Prostate gland (tissue), 2 donors: Measurements from ENCODE around the gene MAGEB17. TPM values are rescaled to one million over a fixed set of nuclear protein-coding genes. Genes with fewer than 3 reads are reported as not detected.

ENCODE experiments used
- DNase-seq: peaks from one replicate; pipeline ENCODE4 v3.0.0-alpha.2; 2019; ENCODE audit warnings: low spot score
- H3K27ac ChIP-seq, 2 donors: fragments of 200-600 bp; sonication (generic); 2 replicates each; pipeline ENCODE4 v1.5.1; 2017 to 2019
- H3K27me3 ChIP-seq: fragments of 200-600 bp; sonication (generic); replicated peaks from 2 replicates; pipeline ENCODE4 v1.5.1; 2019; ENCODE audit not compliant: insufficient read depth
- H3K36me3 ChIP-seq, 2 donors: fragments of 200-600 bp; sonication (generic); 1 replicate in 1 of 2; 2 replicates in 1 of 2; pipeline versions ENCODE4 v1.5.1 to v1.8.1; 2017 to 2019
- H3K4me1 ChIP-seq: fragments of 200-600 bp; sonication (generic); replicated peaks from 2 replicates; pipeline ENCODE4 v1.5.1; 2019
- H3K4me3 ChIP-seq, 2 donors: fragments of 200-600 bp; sonication (generic); 2 replicates each; pipeline ENCODE4 v1.5.1; 2017 to 2019
- H3K9me3 ChIP-seq: fragments of 200-600 bp; sonication (generic); 2 replicates; pipeline ENCODE4 v1.5.1; 2017
- POLR2A ChIP-seq: fragments of 450-650 bp; IDR thresholded peaks from one replicate; pipeline ENCODE4 v1.6.1; 2016; ENCODE audit warnings: antibody characterized with exemption, mild to moderate bottlenecking
- POLR2AphosphoS5 ChIP-seq: sonication (generic); formaldehyde crosslinking; IDR thresholded peaks from one replicate; pipeline ENCODE4 v1.6.1; 2017; ENCODE audit warnings: antibody characterized with exemption
- WGBS: methylation state at CpG from one replicate; pipeline ENCODE4 v1.1.5; 2018; 5-methylcytosine and 5-hydroxymethylcytosine counted together
- intact Hi-C: fragments of 100-400 bp; cut with DNase I; formaldehyde crosslinking; loops from one replicate; pipeline ENCODE4 v1.14.2; 2022
- total RNA-seq, 2 donors: library from RNA; depleted of rRNA; stranded (reverse); fragments of >200 nt; gene quantifications; one replicate each; pipeline ENCODE4 v1.1.0, GENCODE V29; 2016
- TF ChIP-seq, protein P1 (sequence below), 4 experiments: fragments of 200-600 bp in 2 of 4; fragments of 450-650 bp in 2 of 4; sonication (generic) in 2 of 4; IDR thresholded peaks; 1 replicate in 3 of 4; 2 replicates in 1 of 4; pipeline ENCODE4 v1.5.1; 2016 to 2019; ENCODE audit warnings: antibody characterized with exemption in 4 of 4, mild to moderate bottlenecking in 2 of 4, moderate library complexity in 2 of 4

Gene MAGEB17
- total RNA-seq, 2 donors from 2014 or later = 0.62 to 1.1 TPM

DNA sequence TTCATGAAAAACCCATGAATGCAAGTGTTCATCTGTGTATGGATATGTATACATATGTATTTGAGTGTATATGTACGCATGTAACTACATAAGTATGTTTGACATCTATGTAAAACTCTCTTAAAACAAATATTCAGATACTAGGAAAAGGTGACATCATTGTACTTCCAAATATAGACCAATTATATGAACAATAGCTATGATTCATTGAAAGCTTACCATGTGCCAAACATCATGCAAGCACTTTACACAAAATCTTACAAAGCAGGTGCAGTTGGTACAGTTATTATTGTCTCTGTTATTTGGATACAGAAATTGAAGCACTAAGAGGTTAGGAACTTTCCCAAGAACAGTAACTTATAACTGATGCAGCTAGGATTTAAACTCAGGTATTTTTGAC is 21.4 kb downstream of the MAGEB17 start:
- Histone ChIP-seq H3K27ac (no peak overlapping the region), H3K36me3 (no peaks in the 10 kb centered on the region), H3K27me3 (no peaks in the 10 kb centered on the region), H3K4me1 (no peaks in the 10 kb centered on the region), H3K4me3 (no peak overlapping the region), H3K9me3 (no peaks in the 10 kb centered on the region)
- 90% methylated on average over 1 of the region's 1 CpG for WGBS
- TF ChIP-seq, protein P1, sequence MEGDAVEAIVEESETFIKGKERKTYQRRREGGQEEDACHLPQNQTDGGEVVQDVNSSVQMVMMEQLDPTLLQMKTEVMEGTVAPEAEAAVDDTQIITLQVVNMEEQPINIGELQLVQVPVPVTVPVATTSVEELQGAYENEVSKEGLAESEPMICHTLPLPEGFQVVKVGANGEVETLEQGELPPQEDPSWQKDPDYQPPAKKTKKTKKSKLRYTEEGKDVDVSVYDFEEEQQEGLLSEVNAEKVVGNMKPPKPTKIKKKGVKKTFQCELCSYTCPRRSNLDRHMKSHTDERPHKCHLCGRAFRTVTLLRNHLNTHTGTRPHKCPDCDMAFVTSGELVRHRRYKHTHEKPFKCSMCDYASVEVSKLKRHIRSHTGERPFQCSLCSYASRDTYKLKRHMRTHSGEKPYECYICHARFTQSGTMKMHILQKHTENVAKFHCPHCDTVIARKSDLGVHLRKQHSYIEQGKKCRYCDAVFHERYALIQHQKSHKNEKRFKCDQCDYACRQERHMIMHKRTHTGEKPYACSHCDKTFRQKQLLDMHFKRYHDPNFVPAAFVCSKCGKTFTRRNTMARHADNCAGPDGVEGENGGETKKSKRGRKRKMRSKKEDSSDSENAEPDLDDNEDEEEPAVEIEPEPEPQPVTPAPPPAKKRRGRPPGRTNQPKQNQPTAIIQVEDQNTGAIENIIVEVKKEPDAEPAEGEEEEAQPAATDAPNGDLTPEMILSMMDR (IDR thresholded peaks at IDR 0.05) = no peak
- no peak for TF ChIP-seq POLR2AphosphoS5
- no peak for TF ChIP-seq POLR2A
- DNase-seq = no peak
- intact Hi-C loops = no loop called here

DNA sequence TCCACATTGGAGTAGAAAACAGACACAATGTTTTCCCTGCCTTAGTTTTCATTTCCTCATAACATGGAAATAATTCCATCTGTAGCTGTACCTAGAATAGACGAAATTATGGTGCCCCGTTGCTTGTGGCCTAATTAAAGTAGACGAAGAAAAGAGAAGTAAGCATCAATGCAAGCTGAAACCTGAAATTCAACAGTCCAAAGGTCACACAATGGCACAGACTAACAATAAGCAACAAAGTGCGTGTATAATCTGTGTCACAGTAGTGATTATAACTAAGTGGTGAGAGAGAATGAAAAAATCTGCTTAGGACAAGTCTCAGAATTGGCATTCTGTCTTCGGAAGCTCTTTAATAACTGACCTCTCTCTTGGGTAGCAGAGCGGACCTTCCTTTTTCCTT is 24.3 kb downstream of the MAGEB17 start:
- no peaks in the 10 kb centered on the region for H3K9me3 ChIP-seq
- no peaks in the 10 kb centered on the region for H3K27me3 ChIP-seq
- no peak overlapping the region for H3K27ac ChIP-seq
- H3K4me3 ChIP-seq = no peak overlapping the region
- H3K36me3 ChIP-seq = no peaks in the 10 kb centered on the region
- intact Hi-C loops = no loop called here
- no peaks in the 10 kb centered on the region for H3K4me1 ChIP-seq
- TF ChIP-seq, protein P1 (IDR thresholded peaks at IDR 0.05) = no peak
- no peak for TF ChIP-seq POLR2AphosphoS5
- no peak for TF ChIP-seq POLR2A
- no peak for DNase-seq
- WGBS = 83% methylated on average over 6 of the region's 6 CpGs

DNA sequence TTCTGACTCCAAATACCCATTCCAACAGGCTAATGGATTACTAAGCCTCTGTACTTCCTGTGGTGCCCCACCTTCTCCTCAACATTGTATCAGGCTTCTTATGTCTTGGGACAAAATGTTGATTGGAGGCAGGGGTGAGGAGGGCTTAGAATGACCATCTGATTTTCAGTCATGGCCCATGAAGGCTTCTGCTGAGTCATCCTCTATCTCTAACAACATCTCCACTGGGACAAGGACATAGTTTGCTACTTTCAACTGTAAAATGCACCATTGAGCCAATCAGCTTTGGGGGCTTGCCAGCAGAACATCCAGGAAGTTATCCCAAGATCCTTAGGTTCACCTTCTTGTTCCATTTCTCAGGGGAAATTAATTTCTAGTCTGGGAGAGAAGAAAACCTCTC is 29.5 kb downstream of the MAGEB17 start:
- Histone ChIP-seq H3K27ac (no peak overlapping the region), H3K4me3 (no peak overlapping the region), H3K9me3 (no peaks in the 10 kb centered on the region), H3K27me3 (no peaks in the 10 kb centered on the region), H3K4me1 (no peaks in the 10 kb centered on the region), H3K36me3 (no peaks in the 10 kb centered on the region)
- no peak for DNase-seq
- intact Hi-C loops = no loop called here
- TF ChIP-seq POLR2AphosphoS5 (no peak), POLR2A (no peak)
- TF ChIP-seq, protein P1 (IDR thresholded peaks at IDR 0.05) = no peak

DNA sequence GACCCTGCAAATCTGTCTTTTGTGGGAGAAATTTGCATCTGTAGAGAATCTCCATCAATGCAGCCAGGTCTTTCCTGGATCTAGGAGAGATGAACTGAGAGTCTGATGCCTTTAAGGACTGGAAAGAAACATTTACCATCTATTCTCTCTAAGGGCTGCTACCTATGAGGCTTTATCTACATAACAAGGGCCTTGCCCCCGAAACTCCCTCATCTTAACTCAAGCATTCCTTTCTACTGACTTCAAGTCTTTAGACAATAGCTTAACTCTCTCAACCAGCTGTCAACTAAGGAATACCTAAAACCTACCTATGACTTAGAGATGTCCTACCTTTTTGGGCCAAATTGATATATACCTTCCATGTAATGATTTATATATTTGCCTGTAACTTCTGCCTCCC is 32.1 kb downstream of the MAGEB17 start:
- DNase-seq = no peak
- WGBS = 77% methylated on average over 1 of the region's 1 CpG
- Histone ChIP-seq H3K4me1 (no peaks in the 10 kb centered on the region), H3K9me3 (no peaks in the 10 kb centered on the region), H3K27me3 (no peaks in the 10 kb centered on the region), H3K27ac (no peak overlapping the region), H3K36me3 (no peaks in the 10 kb centered on the region), H3K4me3 (no peak overlapping the region)
- intact Hi-C loops = no loop called here
- TF ChIP-seq POLR2AphosphoS5 = no peak

DNA sequence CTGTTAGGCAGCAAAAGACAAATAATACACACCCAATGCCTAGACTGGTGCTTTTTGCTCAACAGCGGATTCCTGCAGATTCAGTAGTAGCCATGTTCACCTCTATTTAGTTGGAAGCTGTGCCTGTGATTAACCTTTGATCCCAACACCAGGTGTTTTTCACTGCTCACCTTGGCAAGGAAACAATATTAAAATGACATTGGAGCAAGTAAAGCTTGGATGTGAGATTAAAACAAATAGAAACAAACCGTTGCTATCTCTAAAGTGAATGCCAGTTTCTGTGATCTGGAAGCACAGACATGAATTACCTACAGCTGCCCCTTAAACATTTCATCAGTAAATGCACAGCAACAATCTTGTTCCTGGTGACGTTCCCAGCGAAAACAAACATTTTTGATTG is 35.7 kb downstream of the MAGEB17 start:
- no peak for DNase-seq
- H3K4me1 ChIP-seq = no peaks in the 10 kb centered on the region
- no peaks in the 10 kb centered on the region for H3K9me3 ChIP-seq
- no peaks in the 10 kb centered on the region for H3K27me3 ChIP-seq
- no peak overlapping the region for H3K4me3 ChIP-seq
- 67% methylated on average over 4 of the region's 4 CpGs for WGBS
- H3K27ac ChIP-seq = no peak overlapping the region
- no peaks in the 10 kb centered on the region for H3K36me3 ChIP-seq
- TF ChIP-seq POLR2AphosphoS5 (no peak), POLR2A (no peak)
- TF ChIP-seq, protein P1 (IDR thresholded peaks at IDR 0.05) = no peak
- intact Hi-C loops = no loop called here

DNA sequence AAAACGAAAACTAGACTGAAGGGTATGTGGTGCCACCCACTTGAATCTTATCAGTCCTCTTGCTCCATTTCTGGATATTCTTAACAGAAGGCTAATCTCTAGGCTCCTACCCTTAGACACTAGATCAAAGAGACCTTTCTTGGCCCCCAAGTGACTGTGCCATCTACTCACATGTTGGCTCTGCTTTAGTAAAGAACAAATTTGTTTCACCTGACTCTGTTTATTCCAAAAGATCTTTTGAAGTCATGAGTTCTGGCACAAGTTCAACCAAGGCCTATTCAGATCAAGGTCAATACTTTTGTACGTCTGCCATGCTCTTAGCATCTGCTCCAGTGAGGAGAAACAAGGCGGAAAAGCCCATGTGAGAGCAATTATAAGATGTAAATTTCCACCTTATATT is 37.3 kb downstream of the MAGEB17 start:
- no peaks in the 10 kb centered on the region for H3K4me1 ChIP-seq
- intact Hi-C loops = no loop called here
- TF ChIP-seq POLR2AphosphoS5 (no peak), POLR2A (no peak)
- TF ChIP-seq, protein P1 (IDR thresholded peaks at IDR 0.05) = no peak
- H3K27me3 ChIP-seq = no peaks in the 10 kb centered on the region
- H3K27ac ChIP-seq = no peak overlapping the region
- 80% methylated on average over 3 of the region's 3 CpGs for WGBS
- no peaks in the 10 kb centered on the region for H3K9me3 ChIP-seq
- DNase-seq = no peak
- H3K36me3 ChIP-seq = no peaks in the 10 kb centered on the region
- H3K4me3 ChIP-seq = no peak overlapping the region
